ENCODE measurements around the gene ASB13.

Gene ASB13

GRCh38 chr10:5627486-5628044, 38.8 kb downstream of the ASB13 start:
- H3K9me3 ChIP-seq (ENCODE audit: control insufficient read depth, insufficient read depth, low read depth, low read length) = no peaks in the 10 kb centered on the region
- no peaks in the 10 kb centered on the region for H3K36me3 ChIP-seq (ENCODE audit: control insufficient read depth in 2 of 2, insufficient read depth in 1 of 2, low read length in 2 of 2)
- no peak overlapping the region for H3K4me3 ChIP-seq (ENCODE audit: low read depth, low read length)
- TF ChIP-seq ZNF561 (tag by site-specific recombination; IDR thresholded peaks at IDR 0.05; ENCODE audit: borderline replicate concordance) = no peak
- no peak for TF ChIP-seq ZNF600 (tag by site-specific recombination; IDR thresholded peaks at IDR 0.05)
- no peak for TF ChIP-seq ZNF548 (tag by site-specific recombination; IDR thresholded peaks at IDR 0.05)
- no peak for TF ChIP-seq ZEB2 (tag by site-specific recombination; IDR thresholded peaks at IDR 0.05)
- no peak for TF ChIP-seq TCF7L2 (IDR thresholded peaks at IDR 0.05; ENCODE audit: borderline replicate concordance, low read depth, low read length)
- TF ChIP-seq, protein P1, sequence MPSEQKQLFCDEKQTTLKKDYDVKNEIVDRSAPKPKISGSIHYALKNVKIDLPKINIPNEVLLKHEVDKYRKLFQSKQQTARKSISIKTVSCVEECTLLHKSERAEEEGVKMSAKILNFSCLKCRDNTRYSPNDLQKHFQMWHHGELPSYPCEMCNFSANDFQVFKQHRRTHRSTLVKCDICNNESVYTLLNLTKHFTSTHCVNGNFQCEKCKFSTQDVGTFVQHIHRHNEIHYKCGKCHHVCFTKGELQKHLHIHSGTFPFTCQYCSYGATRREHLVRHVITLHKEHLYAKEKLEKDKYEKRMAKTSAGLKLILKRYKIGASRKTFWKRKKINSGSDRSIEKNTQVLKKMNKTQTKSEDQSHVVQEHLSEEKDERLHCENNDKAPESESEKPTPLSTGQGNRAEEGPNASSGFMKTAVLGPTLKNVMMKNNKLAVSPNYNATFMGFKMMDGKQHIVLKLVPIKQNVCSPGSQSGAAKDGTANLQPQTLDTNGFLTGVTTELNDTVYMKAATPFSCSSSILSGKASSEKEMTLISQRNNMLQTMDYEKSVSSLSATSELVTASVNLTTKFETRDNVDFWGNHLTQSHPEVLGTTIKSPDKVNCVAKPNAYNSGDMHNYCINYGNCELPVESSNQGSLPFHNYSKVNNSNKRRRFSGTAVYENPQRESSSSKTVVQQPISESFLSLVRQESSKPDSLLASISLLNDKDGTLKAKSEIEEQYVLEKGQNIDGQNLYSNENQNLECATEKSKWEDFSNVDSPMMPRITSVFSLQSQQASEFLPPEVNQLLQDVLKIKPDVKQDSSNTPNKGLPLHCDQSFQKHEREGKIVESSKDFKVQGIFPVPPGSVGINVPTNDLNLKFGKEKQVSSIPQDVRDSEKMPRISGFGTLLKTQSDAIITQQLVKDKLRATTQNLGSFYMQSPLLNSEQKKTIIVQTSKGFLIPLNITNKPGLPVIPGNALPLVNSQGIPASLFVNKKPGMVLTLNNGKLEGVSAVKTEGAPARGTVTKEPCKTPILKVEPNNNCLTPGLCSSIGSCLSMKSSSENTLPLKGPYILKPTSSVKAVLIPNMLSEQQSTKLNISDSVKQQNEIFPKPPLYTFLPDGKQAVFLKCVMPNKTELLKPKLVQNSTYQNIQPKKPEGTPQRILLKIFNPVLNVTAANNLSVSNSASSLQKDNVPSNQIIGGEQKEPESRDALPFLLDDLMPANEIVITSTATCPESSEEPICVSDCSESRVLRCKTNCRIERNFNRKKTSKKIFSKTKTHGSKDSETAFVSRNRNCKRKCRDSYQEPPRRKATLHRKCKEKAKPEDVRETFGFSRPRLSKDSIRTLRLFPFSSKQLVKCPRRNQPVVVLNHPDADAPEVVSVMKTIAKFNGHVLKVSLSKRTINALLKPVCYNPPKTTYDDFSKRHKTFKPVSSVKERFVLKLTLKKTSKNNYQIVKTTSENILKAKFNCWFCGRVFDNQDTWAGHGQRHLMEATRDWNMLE (tag by site-specific recombination; conservative IDR thresholded peaks at IDR 0.05; ENCODE audit: low read depth) = no peak
- no peak for TF ChIP-seq ZNF266 (tag by site-specific recombination; IDR thresholded peaks at IDR 0.05; ENCODE audit: low read depth)
- TF ChIP-seq ZNF670 (tag by site-specific recombination; IDR thresholded peaks at IDR 0.05; ENCODE audit: low read depth) = no peak
- TF ChIP-seq GLI2 (tag by site-specific recombination; IDR thresholded peaks at IDR 0.05; ENCODE audit: borderline replicate concordance, low read depth) = no peak
- TF ChIP-seq PATZ1 (tag by site-specific recombination; IDR thresholded peaks at IDR 0.05) = no peak
- TF ChIP-seq ZSCAN16 (tag by site-specific recombination; IDR thresholded peaks at IDR 0.05) = no peak
- no peak for TF ChIP-seq ZNF132 (tag by site-specific recombination; IDR thresholded peaks at IDR 0.05; ENCODE audit: borderline replicate concordance)
- TF ChIP-seq ZNF792 (tag by site-specific recombination; IDR thresholded peaks at IDR 0.05) = no peak
- no peak for TF ChIP-seq ZNF530 (tag by site-specific recombination; IDR thresholded peaks at IDR 0.05; ENCODE audit: low read depth)
- ChIA-PET CTCF (interaction anchor here (7.9 kb wide), 1 partner anchor 185 kb away, joined by 207 read pairs; no protein-coding TSS in a partner anchor), POLR2A (interaction anchor here (0.9 kb wide), 1 partner anchor 181 kb away, joined by 3 read pairs; no protein-coding TSS in a partner anchor)
- H3K4me1 ChIP-seq (ENCODE audit: control insufficient read depth, insufficient read depth, low read length) = no peaks in the 10 kb centered on the region
- no peak overlapping the region for H3K27ac ChIP-seq (ENCODE audit: extremely low read depth, low read depth, low read length)

- ChIA-PET POLR2A (no interaction called here), CTCF (interaction anchor here (0.5 to 7.9 kb wide), 7 partner anchors 17 to 728 kb away, joined by 3 to 207 read pairs (median 3); no protein-coding TSS in a partner anchor)
Measured at GRCh38 chr10:5625992-5626777, 40.2 kb downstream of the ASB13 start.

More at GRCh38 chr10:5625992-5626777, 40.2 kb downstream of the ASB13 start:
- Histone ChIP-seq H3K27ac (ENCODE audit: extremely low read depth, low read depth, low read length) (no peak overlapping the region), H3K36me3 (ENCODE audit: control insufficient read depth in 2 of 2, insufficient read depth in 1 of 2, low read length in 2 of 2) (no peaks in the 10 kb centered on the region), H3K4me1 (ENCODE audit: control insufficient read depth, insufficient read depth, low read length) (no peaks in the 10 kb centered on the region), H3K9me3 (ENCODE audit: control insufficient read depth, insufficient read depth, low read depth, low read length) (no peaks in the 10 kb centered on the region), H3K4me3 (ENCODE audit: low read depth, low read length) (no peak overlapping the region)
- no peak for TF ChIP-seq SP3 (tag by site-specific recombination; IDR thresholded peaks at IDR 0.05)

Measured in HEK293 (cell line).